ENCODE data around the gene SLC7A8. TPM values are rescaled to one million over a fixed set of nuclear protein-coding genes. Genes with fewer than 3 reads are reported as not detected.

The SLC7A8 gene
- total RNA-seq, 1 donor from 2014 or later, result 3.3 TPM

DNA sequence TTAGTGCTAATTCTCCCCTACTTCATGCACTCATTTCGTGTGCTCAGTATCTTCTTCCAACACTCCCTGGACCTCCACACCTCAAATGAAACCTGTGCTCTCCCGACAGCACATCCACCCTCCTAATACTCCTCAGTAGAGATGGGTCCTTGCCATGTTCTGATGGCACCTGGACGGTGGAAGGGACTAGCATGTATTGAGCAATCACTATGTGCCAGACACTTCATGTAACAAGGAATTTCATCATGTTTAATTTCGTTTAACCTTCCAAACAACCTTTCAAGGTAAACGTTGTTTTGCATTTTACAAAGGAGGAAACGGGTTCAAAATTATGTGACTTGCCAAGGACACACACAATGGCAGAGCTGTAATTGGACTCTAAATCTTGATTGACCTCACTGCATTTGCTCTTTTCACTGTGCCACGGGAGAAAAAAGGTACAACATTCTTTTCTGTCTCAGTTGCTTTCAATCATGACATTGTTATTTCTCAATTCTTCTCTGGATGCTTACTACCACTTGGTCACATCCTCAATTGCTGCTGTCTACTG is 12.2 kb upstream of the SLC7A8 start:
- no peak for DNase-seq (ENCODE audit: low read depth)
- no peak overlapping the region for H3K4me3 ChIP-seq (ENCODE audit: low read depth, low read length)
- TF ChIP-seq, protein P1, sequence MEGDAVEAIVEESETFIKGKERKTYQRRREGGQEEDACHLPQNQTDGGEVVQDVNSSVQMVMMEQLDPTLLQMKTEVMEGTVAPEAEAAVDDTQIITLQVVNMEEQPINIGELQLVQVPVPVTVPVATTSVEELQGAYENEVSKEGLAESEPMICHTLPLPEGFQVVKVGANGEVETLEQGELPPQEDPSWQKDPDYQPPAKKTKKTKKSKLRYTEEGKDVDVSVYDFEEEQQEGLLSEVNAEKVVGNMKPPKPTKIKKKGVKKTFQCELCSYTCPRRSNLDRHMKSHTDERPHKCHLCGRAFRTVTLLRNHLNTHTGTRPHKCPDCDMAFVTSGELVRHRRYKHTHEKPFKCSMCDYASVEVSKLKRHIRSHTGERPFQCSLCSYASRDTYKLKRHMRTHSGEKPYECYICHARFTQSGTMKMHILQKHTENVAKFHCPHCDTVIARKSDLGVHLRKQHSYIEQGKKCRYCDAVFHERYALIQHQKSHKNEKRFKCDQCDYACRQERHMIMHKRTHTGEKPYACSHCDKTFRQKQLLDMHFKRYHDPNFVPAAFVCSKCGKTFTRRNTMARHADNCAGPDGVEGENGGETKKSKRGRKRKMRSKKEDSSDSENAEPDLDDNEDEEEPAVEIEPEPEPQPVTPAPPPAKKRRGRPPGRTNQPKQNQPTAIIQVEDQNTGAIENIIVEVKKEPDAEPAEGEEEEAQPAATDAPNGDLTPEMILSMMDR (conservative IDR thresholded peaks at IDR 0.05; ENCODE audit: low read depth, low read length), result no peak

DNA sequence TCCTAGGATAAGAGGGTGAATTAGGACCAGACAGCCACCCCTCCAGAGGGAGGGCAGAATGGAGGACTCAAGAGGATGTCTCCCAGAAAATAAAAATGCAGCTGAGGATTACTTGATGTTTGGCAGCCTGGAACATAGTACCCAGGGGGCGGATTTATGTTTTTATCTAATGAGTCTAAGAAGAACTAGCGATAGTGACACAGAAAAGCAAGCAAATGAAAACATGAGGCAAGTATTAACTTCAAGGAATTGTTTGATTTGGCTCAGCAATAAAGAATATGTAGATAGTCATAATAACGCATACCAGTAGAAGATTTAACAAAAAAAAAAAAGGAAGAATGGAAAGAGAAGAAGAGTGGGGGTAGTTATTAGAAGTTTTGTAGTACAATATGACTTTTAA is 10.0 kb upstream of the SLC7A8 start:
- no peak overlapping the region for H3K4me3 ChIP-seq (ENCODE audit: low read depth, low read length)
- no peak for DNase-seq (ENCODE audit: low read depth)
- TF ChIP-seq, protein P1 (conservative IDR thresholded peaks at IDR 0.05; ENCODE audit: low read depth, low read length), result no peak

DNA sequence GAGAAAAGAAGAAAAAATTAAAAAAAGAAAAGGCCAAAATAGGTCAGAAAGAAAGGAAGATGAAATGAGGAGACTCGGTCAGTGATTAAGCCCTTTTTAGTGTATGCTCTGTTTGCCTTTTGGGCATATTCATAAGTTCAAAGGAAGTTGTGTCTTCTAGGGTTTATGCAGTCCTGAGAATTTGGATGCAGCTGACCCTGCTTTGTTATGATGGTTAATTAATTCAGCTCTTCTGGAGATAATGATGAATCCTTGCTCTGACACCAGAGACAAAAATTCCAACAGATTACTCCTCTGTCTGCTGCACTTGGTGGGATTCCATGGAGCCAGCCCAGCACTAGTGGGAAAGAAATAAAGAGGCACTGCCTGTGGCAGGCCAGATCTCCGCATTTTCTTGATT is 4.5 kb upstream of the SLC7A8 start:
- H3K4me3 ChIP-seq (ENCODE audit: low read depth, low read length), result no peak overlapping the region
- DNase-seq (ENCODE audit: low read depth), result no peak
- TF ChIP-seq, protein P1 (conservative IDR thresholded peaks at IDR 0.05; ENCODE audit: low read depth, low read length), result no peak

DNA sequence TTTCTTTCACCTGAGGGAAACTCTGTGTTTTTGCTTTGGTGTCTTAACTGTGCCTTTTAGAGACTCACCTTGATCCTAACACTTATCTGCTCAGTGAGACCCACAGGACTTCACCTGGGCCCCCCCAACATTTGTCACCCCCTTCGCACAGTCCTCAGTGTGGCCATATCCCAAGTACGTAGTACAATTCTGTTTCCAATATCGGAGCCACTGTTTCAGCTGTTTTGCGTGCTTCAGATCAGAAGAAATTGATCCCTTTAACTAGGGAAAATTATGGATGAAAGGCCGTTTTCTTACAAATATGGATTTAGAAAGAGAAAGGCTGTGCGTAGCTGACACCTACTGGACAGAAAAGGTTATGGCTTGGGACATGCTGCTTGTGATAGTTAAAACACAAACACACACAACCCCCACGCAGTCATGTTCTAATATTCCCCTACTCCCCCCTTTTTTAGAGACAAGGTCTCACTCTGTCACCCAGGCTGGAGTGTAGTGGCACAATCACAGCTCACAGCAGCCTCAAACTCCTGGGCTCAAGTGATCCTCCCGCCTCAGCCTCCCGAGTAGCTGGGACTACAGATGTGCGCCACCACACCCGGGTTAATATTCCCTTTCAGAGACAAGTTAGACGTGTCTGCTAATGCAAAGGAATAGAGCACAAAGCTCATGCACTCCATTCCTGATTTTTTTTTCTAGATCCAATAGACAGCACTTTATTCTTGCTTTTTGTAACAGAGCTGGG is 3.6 kb upstream of the SLC7A8 start:
- no peak for DNase-seq (ENCODE audit: low read depth)
- TF ChIP-seq, protein P1 (conservative IDR thresholded peaks at IDR 0.05; ENCODE audit: low read depth, low read length), result peak; percentile 87
- no peak overlapping the region for H3K4me3 ChIP-seq (ENCODE audit: low read depth, low read length)

DNA sequence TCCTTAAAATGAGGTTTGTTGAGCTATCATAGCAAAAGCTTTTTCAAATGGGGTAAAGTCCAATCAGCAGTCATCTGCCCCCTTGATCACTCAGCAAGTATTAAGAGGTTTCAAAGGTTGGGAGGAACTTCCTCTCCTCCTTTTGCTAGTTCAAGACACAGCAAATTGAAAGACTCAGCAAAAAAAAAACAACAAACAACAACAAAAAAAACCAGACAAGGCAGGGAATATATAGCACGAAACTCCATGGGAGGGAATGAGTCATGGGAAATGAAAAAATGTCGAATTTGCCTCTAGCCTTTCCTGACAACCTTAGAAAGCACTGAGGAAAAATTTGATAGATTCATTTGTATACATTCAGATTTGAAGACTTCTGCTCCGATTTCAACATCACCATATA is 1.6 kb upstream of the SLC7A8 start:
- TF ChIP-seq, protein P1 (conservative IDR thresholded peaks at IDR 0.05; ENCODE audit: low read depth, low read length), result no peak
- no peak overlapping the region for H3K4me3 ChIP-seq (ENCODE audit: low read depth, low read length)
- no peak for DNase-seq (ENCODE audit: low read depth)

DNA sequence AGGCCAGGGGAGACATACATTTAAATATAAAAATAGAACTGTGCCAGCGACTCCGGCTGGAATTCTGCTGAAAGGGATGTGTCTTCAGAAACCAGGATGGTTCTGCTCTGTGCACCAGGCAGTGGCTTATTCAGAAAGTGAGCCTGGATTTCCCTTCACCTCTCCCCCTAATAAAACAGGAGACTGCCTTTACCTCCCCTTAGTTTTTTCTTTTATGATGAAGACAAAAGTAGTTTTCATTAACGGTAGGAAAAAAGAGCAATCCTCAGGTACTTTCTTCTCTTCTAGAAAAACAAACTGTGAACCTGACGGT is 346 bp downstream of the SLC7A8 start:
- TF ChIP-seq, protein P1 (conservative IDR thresholded peaks at IDR 0.05; ENCODE audit: low read depth, low read length), result no peak
- peak overlapping the region; percentile 67 for H3K4me3 ChIP-seq (ENCODE audit: low read depth, low read length)
- DNase-seq (ENCODE audit: low read depth), result no peak

All from epithelial cell of proximal tubule (primary cell).